AG20443 (cell line): ENCODE data around the gene BORCS8.
"Not testable (repeated sequence)": the region's sequence is repeated elsewhere in the genome, so short reads cannot be mapped to it uniquely, and the experiment has no call there.

Experiments used
- DNase-seq: peaks from one replicate; pipeline ENCODE4 v3.0.0; 2012; ENCODE audit warnings: low spot score, mixed read lengths

The BORCS8 gene

GRCh38 chr19:19148504-19148903 lies 43.4 kb downstream of the BORCS8 start:
- not testable (repeated sequence) for DNase-seq

GRCh38 chr19:19147344-19147743 lies 44.6 kb downstream of the BORCS8 start:
- DNase-seq: no peak

GRCh38 chr19:19146865-19147264 lies 45.1 kb downstream of the BORCS8 start:
- no peak for DNase-seq

- DNase-seq: peak; percentile 86
These were observed 46.0 kb downstream of the BORCS8 start for GRCh38 chr19:19145684-19146608.

- DNase-seq: no peak
These were observed 46.7 kb downstream of the BORCS8 start for GRCh38 chr19:19145281-19145680.

GRCh38 chr19:19142347-19142746 lies 49.6 kb downstream of the BORCS8 start:
- no peak for DNase-seq

- DNase-seq: no peak
These were observed 51.5 kb downstream of the BORCS8 start for GRCh38 chr19:19140476-19140875.

- DNase-seq: no peak
These were observed 52.1 kb downstream of the BORCS8 start for GRCh38 chr19:19139876-19140229.

GRCh38 chr19:19138109-19138981 lies 53.6 kb downstream of the BORCS8 start, which contains the start of gene TMEM161A:
TMEM161A (minus strand) TSS chr19:19138478; CDS start chr19:19138428, 50 bp downstream.
- peak; percentile 100 for DNase-seq

GRCh38 chr19:19137556-19138108 lies 54.3 kb downstream of the BORCS8 start:
- peak; percentile 35 for DNase-seq

- not testable (repeated sequence) for DNase-seq
These were observed 56.2 kb downstream of the BORCS8 start for GRCh38 chr19:19135713-19136112.

- DNase-seq: no peak
These were observed 57.2 kb downstream of the BORCS8 start for GRCh38 chr19:19134687-19135158.

- DNase-seq: no peak
These were observed 58.0 kb downstream of the BORCS8 start for GRCh38 chr19:19133985-19134384.

- DNase-seq: no peak
These were observed 59.0 kb downstream of the BORCS8 start for GRCh38 chr19:19132912-19133311.

- no peak for DNase-seq
These were observed 60.0 kb downstream of the BORCS8 start for GRCh38 chr19:19131989-19132388.
